ENCODE measurements around the gene U2AF1L4. TPM values are rescaled to one million over a fixed set of nuclear protein-coding genes. Genes with fewer than 3 reads are reported as not detected.
A peak's percentile ranks its signal among the peaks of the same experiment; 100 is the strongest.
"Not testable (repeated sequence)": the region's sequence is repeated elsewhere in the genome, so short reads cannot be mapped to it uniquely, and the experiment has no call there.

U2AF1L4 gene
- polyA plus RNA-seq, 3 donors: 15.2 to 20.9 (median 17.2) TPM

GRCh38 chr19:35781650-35782049 lies 36.4 kb upstream of the U2AF1L4 start:
- no peak for DNase-seq (ENCODE audit: low read depth in 3 of 3, low spot score in 2 of 3)

DNA sequence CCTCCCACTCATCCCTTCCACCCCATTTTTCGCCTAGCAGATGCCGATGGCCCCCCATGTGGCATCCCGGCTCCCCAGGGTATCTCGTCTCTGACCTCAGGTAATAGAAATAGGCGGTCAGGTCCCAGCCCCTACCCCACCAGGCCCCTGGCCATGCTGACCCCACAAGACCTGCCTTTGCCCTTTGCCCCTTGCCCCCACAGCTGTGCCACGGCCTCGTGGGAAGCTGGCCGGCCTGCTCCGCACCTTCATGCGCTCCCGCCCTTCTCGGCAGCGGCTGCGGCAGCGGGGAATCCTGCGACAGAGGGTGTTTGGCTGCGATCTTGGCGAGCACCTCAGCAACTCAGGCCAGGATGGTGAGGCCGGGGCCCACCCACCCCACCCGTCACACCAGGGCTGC lies 35.5 kb upstream of the U2AF1L4 start:
- DNase-seq (ENCODE audit: low read depth in 3 of 3, low spot score in 2 of 3): no peak

DNA sequence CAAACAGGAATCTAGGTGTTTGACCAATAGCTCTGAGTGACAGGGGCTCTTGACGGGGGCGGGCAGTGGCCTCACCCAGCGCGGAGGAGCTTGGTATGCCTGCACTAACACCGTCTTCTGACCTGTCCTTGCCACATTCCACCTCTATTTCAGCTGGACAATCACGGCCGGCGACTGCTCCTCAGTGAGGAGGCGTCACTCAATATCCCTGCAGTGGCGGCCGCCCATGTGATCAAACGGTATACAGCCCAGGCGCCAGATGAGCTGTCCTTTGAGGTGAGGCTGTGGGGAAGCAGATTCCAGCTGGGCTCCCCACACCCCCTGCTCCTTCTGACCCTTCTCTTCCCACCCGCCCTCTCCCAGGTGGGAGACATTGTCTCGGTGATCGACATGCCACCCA lies 34.8 kb upstream of the U2AF1L4 start:
- DNase-seq (ENCODE audit: low read depth in 3 of 3, low spot score in 2 of 3): no peak

DNA sequence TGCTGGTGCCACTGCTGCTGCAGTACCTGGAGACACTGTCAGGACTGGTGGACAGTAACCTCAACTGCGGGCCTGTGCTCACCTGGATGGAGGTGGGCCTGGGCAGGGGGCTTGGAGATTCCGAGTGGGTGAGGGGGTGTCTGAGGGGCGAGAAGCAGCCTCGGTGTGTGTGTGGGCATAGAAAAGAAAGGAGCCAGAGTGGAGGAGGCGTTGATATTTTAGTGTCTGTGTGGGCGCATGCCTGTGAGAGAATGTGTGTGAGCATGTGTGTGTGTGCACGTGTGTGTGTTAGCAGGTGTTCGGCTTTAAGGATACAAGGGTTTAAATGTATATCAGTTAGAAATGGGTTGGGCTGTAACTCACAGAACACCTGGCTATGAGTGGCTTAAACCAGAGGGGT lies 33.8 kb upstream of the U2AF1L4 start:
- no peak for DNase-seq (ENCODE audit: low read depth in 3 of 3, low spot score in 2 of 3)

DNA sequence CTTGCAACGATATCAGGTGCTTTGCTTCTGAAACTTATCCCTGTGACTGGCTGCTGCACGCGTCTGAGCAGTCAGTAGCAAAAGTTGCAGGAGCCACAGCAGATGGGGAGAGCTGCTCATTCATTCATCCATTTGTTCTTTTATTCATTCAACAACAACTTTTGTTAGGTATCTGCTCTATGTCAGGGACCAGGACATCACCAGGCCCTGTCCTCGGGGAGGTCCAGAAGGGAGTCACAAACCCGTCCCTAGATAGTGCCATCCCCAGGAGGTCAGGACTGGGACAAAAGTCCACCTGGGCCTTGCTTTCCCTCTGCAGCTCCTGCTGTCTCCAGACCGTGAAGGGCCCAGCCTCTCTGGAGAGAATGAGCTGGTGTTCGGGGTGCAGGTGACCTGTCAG lies 32.7 kb upstream of the U2AF1L4 start:
- DNase-seq (ENCODE audit: low read depth in 3 of 3, low spot score in 2 of 3): no peak

- DNase-seq (ENCODE audit: low read depth in 3 of 3, low spot score in 2 of 3): no peak
Measured at GRCh38 chr19:35777086-35777841, 32.0 kb upstream of the U2AF1L4 start.

GRCh38 chr19:35776102-35776788 lies 31.0 kb upstream of the U2AF1L4 start:
- no peak for DNase-seq (ENCODE audit: low read depth in 3 of 3, low spot score in 2 of 3)

DNA sequence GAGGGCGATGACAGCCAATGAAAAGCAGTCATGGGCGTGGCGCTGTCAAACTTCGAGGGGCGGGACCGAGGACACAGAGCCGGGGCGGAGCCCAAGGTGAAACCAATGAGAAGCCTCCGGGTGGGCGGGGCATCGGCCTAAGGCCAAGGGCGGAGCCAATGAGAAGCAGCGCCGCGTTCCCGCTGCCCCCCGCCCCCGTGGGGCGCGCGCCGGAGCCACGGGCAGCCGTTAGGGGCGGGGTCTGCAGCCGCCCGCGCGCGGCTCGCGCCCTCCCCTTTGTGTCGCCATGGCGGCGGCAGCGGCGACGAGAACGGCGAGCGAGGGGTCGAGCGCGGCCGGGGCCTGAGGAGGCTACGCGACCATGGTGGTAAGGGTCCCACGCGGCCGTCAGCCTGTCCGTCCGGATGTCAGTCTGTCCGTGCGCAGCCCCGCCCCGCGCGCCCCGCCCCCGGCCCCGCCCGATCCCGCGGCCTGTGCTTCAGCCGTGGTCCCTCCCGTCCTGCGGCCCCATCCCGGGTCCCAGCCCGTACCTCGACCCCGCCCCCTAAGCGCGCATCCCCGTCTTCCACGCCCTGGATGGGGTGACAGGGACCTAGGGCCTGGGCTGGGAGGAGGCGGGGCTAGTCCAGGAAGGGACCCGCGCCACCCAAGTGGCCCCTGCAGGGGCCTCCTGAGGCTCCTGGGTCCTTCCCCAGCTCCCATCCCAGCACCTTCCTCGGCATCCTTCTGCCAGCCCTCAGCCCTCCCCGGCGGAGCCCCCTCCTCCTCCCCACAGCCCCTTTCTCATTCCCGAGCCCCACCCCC lies 30.3 kb upstream of the U2AF1L4 start, which contains the start of gene ARHGAP33:
TSS of gene ARHGAP33 (plus strand) at position 267 of the 804 bp plus-strand sequence. CDS start at position 362, 95 bp downstream.
- peak; percentile 94 to 97 (median 96) for DNase-seq (ENCODE audit: low read depth in 3 of 3, low spot score in 2 of 3)

GRCh38 chr19:35775046-35775297 lies 29.8 kb upstream of the U2AF1L4 start:
- no peak for DNase-seq (ENCODE audit: low read depth in 3 of 3, low spot score in 2 of 3)

DNA sequence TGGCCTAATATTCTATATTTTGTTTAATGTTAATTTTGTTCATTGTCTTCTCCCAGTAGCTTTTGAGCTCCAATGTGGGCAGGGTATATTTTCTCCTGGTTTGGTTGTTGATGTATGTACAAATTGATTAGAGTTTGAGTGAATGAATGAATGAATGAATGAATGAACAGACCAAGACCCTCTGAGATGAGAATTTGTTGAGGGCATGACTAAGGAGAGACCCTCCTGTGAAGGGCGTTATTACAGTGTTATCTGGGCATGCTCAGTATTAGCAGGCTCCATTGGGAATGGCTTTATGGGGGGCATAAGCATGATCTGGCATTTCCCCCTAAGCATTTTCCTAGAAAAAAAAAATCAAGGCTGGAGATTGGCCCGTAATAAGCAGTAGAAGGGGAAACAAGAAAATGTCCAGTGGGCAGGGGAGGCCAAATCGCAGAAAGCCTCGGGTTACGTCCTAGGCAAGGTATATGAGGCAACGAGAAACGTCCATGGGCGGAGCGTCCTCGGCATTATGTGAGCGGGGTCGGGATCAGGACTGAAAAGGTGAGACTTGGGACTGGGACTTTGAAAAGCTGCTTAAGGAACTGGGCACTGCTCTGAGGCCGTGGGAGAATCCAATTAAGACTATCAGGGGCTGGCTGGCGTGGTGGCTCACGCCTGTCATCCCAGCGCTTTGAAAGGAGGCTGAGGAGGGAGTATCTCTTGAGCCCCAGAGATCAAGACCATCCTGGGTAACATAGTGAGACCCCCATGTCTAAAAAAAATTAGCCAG lies 29.2 kb upstream of the U2AF1L4 start:
- no peak for DNase-seq (ENCODE audit: low read depth in 3 of 3, low spot score in 2 of 3)

GRCh38 chr19:35773020-35773806 lies 28.0 kb upstream of the U2AF1L4 start:
- no peak for DNase-seq (ENCODE audit: low read depth in 3 of 3, low spot score in 2 of 3)

GRCh38 chr19:35772362-35772761 lies 27.1 kb upstream of the U2AF1L4 start:
- not testable (repeated sequence) for DNase-seq (ENCODE audit: low read depth in 3 of 3, low spot score in 2 of 3)

DNA sequence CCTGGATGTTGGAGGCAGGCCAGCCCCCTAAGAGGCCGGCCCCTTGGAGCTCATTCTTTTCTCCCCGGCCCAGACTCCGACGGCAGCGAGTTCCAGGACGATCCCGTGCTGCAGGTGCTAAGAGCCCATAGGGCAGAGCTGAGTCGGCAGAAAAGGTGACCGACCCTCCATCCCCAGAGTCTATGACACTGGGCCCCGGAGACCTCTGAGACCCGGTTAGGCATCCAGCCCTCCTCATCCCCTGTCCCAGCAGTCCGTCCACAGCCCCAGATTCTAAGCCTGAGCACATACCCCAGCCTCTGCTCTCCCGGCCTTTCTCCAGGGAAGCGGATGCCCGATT lies 22.8 kb upstream of the U2AF1L4 start:
- no peak for DNase-seq (ENCODE audit: low read depth in 3 of 3, low spot score in 2 of 3)

DNA sequence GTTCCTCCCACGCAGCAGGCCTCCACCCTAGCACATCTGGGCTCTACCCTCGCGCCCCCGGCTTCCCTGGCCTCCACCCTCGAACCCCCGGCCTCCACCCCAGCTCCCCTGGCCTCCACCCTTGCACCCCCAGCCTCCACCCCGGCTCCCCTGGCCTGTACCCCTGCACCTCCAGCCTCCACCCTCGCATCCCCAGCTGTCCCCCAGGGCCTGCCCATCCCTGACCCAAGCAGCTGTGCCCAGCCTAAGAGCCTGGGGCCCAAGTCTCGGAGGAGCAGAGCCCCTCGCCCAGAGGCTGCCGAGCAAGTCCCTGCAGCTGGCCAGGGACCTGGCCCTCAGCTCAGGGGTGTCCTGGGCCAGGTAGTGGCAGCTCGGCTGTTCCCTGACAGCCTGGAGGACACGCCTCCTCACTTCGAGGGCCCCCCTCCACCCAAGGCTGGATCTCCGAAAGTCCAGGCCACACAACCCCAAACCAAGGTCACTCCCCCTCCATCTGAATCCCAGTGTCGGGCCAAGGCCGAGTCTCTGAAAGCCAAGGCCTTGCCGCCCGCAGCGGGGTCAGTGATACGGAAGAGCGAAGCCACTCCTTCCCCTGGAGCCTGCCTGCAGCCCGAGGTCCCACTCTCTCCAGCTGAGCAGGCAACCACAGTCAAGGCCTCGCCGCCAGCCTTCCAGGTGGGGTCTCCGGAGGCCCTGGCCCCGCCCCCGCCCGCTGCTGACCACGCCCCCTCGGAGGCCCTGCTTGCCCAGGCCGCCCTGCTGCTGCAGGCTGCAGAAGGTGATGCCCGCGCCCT lies 22.3 kb upstream of the U2AF1L4 start:
- DNase-seq (ENCODE audit: low read depth in 3 of 3, low spot score in 2 of 3): peak in 1 of 3 donors; percentile 56

GRCh38 chr19:35766571-35767104 lies 21.4 kb upstream of the U2AF1L4 start:
- DNase-seq (ENCODE audit: low read depth in 3 of 3, low spot score in 2 of 3): no peak

GRCh38 chr19:35764432-35765315 lies 19.5 kb upstream of the U2AF1L4 start:
- DNase-seq (ENCODE audit: low read depth in 3 of 3, low spot score in 2 of 3): no peak

GRCh38 chr19:35760711-35761349 lies 15.6 kb upstream of the U2AF1L4 start:
- DNase-seq (ENCODE audit: low read depth in 3 of 3, low spot score in 2 of 3): no peak

GRCh38 chr19:35759697-35760096 lies 14.5 kb upstream of the U2AF1L4 start:
- DNase-seq (ENCODE audit: low read depth in 3 of 3, low spot score in 2 of 3): no peak
